Ishikawa (cell line): Measurements from ENCODE around the gene INKA2.

Experiments
- CREB1 ChIP-seq: IDR thresholded peaks from 2 replicates; pipeline ENCODE4 v1.6.1; 2012; ENCODE audit warnings: low read depth
- EP300 ChIP-seq: IDR thresholded peaks from 2 replicates; pipeline ENCODE4 v1.6.1; 2012; ENCODE audit warnings: borderline replicate concordance
- RAD21 ChIP-seq: IDR thresholded peaks from 2 replicates; pipeline ENCODE4 v1.6.1; 2012; ENCODE audit warnings: low read depth
- YY1 ChIP-seq: IDR thresholded peaks from 2 replicates; pipeline ENCODE4 v1.6.1; 2012; ENCODE audit warnings: low read depth
- TF ChIP-seq, protein P1 (sequence below): IDR thresholded peaks from 2 replicates; pipeline ENCODE4 v1.6.1; 2012; ENCODE audit warnings: low read depth, mild to moderate bottlenecking
- TF ChIP-seq, protein P2 (sequence below): IDR thresholded peaks from 2 replicates; pipeline ENCODE4 v1.6.1; 2012

DNA sequence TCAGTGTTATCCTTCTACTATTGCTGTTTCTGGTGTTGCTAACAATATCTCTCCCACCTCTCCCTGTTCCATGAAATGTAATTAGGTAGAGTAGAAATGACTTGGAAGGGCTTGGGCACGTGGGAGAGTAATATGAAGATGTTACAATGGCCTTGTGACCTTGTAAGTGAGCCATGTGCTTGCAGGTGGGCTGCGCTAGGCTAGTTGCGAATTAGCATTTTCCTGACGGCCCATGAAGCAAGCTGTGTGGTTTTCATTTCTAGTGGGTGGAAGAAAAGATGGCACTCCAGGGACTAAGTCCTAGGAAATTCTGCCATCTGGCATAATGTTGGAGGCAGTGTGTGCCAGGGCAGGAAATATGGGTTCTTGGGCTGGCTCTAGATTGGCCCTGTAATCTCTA lies 8.8 kb upstream of the INKA2 start:
- no peak for TF ChIP-seq EP300
- TF ChIP-seq, protein P1, sequence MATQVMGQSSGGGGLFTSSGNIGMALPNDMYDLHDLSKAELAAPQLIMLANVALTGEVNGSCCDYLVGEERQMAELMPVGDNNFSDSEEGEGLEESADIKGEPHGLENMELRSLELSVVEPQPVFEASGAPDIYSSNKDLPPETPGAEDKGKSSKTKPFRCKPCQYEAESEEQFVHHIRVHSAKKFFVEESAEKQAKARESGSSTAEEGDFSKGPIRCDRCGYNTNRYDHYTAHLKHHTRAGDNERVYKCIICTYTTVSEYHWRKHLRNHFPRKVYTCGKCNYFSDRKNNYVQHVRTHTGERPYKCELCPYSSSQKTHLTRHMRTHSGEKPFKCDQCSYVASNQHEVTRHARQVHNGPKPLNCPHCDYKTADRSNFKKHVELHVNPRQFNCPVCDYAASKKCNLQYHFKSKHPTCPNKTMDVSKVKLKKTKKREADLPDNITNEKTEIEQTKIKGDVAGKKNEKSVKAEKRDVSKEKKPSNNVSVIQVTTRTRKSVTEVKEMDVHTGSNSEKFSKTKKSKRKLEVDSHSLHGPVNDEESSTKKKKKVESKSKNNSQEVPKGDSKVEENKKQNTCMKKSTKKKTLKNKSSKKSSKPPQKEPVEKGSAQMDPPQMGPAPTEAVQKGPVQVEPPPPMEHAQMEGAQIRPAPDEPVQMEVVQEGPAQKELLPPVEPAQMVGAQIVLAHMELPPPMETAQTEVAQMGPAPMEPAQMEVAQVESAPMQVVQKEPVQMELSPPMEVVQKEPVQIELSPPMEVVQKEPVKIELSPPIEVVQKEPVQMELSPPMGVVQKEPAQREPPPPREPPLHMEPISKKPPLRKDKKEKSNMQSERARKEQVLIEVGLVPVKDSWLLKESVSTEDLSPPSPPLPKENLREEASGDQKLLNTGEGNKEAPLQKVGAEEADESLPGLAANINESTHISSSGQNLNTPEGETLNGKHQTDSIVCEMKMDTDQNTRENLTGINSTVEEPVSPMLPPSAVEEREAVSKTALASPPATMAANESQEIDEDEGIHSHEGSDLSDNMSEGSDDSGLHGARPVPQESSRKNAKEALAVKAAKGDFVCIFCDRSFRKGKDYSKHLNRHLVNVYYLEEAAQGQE = no peak
- TF ChIP-seq CREB1 = no peak
- TF ChIP-seq RAD21 = no peak
- TF ChIP-seq, protein P2, sequence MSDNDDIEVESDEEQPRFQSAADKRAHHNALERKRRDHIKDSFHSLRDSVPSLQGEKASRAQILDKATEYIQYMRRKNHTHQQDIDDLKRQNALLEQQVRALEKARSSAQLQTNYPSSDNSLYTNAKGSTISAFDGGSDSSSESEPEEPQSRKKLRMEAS = no peak
- no peak for TF ChIP-seq YY1
